Activated B cell treated with CpG ODN at 0.5 μM for 24 hours (primary cell): ENCODE data around the gene RTP3. TPM values are rescaled to one million over a fixed set of nuclear protein-coding genes. Genes with fewer than 3 reads are reported as not detected.

Source experiments
- ATAC-seq: fragments of 200-7000 bp; cut with Tn5 transposase; one replicate; pipeline ENCODE4 v1.10.0; 2021; ENCODE audit warnings: low read depth, mild to moderate bottlenecking, moderate library complexity
- CTCF ChIA-PET: fragments of 350-600 bp; sonication (Branson Sonifier 250); formaldehyde crosslinking; loops from one replicate; lab custom pipeline; 2021; ENCODE audit warnings: antibody characterized with exemption; lab: Charles Lee
- POLR2A ChIA-PET: fragments of 350-600 bp; sonication (Branson Sonifier 250); formaldehyde crosslinking; loops from one replicate; lab custom pipeline; 2021; ENCODE audit warnings: antibody characterized with exemption; lab: Charles Lee
- DNase-seq: peaks from one replicate; pipeline ENCODE4 v3.0.0; 2022
- H3K27ac Mint-ChIP-seq: one replicate; pipeline ENCODE4 v1.8.0; 2020; ENCODE audit warnings: mixed read lengths
- H3K27me3 Mint-ChIP-seq: one replicate; pipeline ENCODE4 v1.8.0; 2021; ENCODE audit warnings: mixed read lengths
- H3K36me3 Mint-ChIP-seq: one replicate; pipeline ENCODE4 v1.8.0; 2021; ENCODE audit warnings: low read depth, mixed read lengths
- H3K4me1 Mint-ChIP-seq: one replicate; pipeline ENCODE4 v1.8.0; 2021; ENCODE audit warnings: mixed read lengths
- H3K4me3 Mint-ChIP-seq: one replicate; pipeline ENCODE4 v1.8.0; 2020; ENCODE audit warnings: mild to moderate bottlenecking, mixed read lengths
- H3K9me3 Mint-ChIP-seq: one replicate; pipeline ENCODE4 v1.8.0; 2020; ENCODE audit warnings: mixed read lengths
- intact Hi-C: fragments of 100-400 bp; cut with micrococcal nuclease; formaldehyde crosslinking; loops from one replicate; pipeline ENCODE4 v1.15.1; 2024
- total RNA-seq: library from RNA; stranded (reverse); gene quantifications from 2 replicates; pipeline ENCODE4 v1.2.3, GENCODE V29; 2022
- TF ChIP-seq, protein P1 (sequence below): fragments of 200-600 bp; IDR thresholded peaks from one replicate; pipeline ENCODE4 v1.8.0; 2022; ENCODE audit warnings: antibody characterized with exemption, mild to moderate bottlenecking

The RTP3 gene
- total RNA-seq, 1 donor from 2014 or later, result not detected

DNA sequence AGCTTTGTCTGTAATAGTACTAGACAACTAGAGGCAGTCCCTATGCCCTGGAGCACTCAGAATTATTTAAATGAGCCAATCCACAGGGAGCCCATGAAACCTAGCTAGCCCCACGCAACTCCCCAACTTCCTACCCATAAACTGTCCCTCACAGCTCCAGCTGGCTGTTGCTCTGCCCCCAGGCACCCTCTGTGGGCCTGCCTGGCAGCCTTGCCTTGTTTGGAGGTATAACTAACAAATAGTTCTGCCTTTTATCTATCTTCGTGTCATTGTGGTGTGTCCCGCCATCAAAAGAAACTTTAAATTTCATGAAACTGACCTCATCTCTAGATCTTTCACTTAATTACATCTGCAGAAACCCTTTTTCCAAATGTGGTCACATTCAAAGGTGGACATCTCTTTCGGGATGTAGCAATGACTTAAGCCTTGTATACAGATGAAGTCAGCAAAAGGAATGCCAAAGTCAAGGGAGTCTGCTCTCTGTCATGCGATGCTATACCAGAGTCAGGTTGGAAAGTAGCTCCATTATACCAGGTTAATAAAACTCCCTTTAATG lies 1.8 kb upstream of the RTP3 start:
- no peaks in the 10 kb centered on the region for H3K27me3 Mint-ChIP-seq
- no peak for ATAC-seq
- TF ChIP-seq, protein P1, sequence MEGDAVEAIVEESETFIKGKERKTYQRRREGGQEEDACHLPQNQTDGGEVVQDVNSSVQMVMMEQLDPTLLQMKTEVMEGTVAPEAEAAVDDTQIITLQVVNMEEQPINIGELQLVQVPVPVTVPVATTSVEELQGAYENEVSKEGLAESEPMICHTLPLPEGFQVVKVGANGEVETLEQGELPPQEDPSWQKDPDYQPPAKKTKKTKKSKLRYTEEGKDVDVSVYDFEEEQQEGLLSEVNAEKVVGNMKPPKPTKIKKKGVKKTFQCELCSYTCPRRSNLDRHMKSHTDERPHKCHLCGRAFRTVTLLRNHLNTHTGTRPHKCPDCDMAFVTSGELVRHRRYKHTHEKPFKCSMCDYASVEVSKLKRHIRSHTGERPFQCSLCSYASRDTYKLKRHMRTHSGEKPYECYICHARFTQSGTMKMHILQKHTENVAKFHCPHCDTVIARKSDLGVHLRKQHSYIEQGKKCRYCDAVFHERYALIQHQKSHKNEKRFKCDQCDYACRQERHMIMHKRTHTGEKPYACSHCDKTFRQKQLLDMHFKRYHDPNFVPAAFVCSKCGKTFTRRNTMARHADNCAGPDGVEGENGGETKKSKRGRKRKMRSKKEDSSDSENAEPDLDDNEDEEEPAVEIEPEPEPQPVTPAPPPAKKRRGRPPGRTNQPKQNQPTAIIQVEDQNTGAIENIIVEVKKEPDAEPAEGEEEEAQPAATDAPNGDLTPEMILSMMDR, result no peak
- H3K4me3 Mint-ChIP-seq, result no peak overlapping the region
- H3K9me3 Mint-ChIP-seq, result no peaks in the 10 kb centered on the region
- H3K27ac Mint-ChIP-seq, result no peak overlapping the region
- intact Hi-C loops, result loop anchor here (2.0 kb wide), 2 partner anchors 43 to 63 kb away; no protein-coding TSS in a partner anchor
- ChIA-PET POLR2A (interaction anchor here (0.9 kb wide), 1 partner anchor 42 kb away, joined by 4 read pairs; no protein-coding TSS in a partner anchor), CTCF (interaction anchor here (1.2 to 4.0 kb wide), 6 partner anchors 7 to 134 kb away, joined by 3 to 21 read pairs (median 10); no protein-coding TSS in a partner anchor)
- DNase-seq, result no peak
- H3K4me1 Mint-ChIP-seq, result peaks cover 18% of the 10 kb centered on the region
- no peaks in the 10 kb centered on the region for H3K36me3 Mint-ChIP-seq

DNA sequence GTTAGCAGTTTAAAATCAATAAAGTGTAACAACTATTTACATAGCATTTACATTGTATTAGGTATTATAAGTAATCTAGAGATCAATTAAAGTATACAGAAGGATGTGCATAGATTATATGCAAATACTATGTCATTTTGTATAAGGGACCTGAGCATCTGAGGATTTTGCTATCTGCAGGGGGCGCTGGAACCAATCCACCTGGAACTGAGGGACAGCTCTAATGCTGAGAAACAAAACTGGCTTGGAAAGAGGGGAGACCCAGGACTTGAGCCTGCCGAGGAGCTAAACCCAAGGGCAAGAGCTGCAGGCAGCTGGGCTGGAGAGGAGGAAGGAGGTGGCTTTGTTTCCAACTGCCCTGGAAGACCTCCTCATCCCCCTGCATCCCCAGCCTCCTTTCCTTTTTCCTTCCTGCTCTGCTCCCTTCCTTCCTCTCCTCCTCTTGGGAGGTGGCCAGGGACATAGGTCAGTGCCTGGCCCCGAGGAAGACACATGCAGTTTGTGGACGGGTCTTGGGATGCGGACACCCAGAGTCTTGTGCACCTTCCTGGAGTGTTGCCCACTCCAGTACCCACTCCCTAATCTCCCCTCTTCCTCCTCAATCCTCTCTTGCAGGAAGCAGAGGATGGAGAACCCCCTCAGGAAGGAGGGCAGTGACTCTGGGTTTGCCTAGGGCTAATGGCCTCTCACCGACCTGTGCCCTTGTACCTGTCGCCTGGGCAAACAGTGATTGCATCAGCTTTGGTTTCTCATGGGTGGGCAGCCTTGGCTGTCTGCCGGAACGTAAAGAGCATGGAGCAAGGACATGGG lies 825 bp upstream of the RTP3 start:
- Mint-ChIP-seq H3K9me3 (no peaks in the 10 kb centered on the region), H3K27ac (no peak overlapping the region), H3K4me1 (peaks cover 28% of the 10 kb centered on the region), H3K36me3 (no peaks in the 10 kb centered on the region), H3K4me3 (no peak overlapping the region), H3K27me3 (no peaks in the 10 kb centered on the region)
- POLR2A ChIA-PET, result interaction anchor here (1.0 kb wide), 1 partner anchor 42 kb away, joined by 3 read pairs; no protein-coding TSS in a partner anchor
- intact Hi-C loops, result loop anchor here (2.0 kb wide), 2 partner anchors 42 to 62 kb away; no protein-coding TSS in a partner anchor
- TF ChIP-seq, protein P1, result no peak
- CTCF ChIA-PET, result interaction anchor here (1.2 to 4.0 kb wide), 6 partner anchors 8 to 133 kb away, joined by 3 to 21 read pairs (median 10); no protein-coding TSS in a partner anchor
- no peak for DNase-seq
- peak; percentile 34 for ATAC-seq

DNA sequence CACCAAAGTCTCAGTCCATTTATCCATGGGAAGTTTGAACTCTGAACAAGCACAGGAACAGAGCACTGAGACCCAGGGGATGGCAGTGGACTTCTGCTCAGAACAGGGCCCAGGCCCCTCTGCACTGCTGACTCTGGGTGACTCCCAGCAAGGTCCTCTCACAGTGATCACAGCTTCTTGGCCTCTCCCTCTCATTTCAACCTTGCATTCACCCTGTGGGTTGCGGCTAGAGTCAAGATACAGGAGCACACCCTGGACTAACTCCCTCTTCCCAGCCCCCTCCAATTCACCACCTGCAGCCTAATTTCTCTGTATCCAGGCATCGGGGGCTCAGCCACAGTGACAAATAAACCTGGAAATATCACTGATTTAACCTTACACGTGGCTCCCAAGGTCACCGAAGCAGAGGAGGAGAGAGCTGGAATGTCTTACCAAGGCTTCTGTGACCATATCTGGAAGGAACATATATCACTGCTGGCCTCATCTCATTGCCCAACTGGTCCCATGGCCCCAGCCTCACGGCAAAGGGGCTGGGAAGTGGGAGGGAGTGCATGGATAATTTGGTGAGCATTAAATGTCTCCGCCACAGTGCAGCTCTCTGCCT lies 1.2 kb downstream of the RTP3 start:
- Mint-ChIP-seq H3K27ac (no peak overlapping the region), H3K4me1 (peaks cover 38% of the 10 kb centered on the region), H3K9me3 (peaks cover 2% of the 10 kb centered on the region), H3K27me3 (no peaks in the 10 kb centered on the region), H3K36me3 (no peaks in the 10 kb centered on the region), H3K4me3 (no peak overlapping the region)
- ChIA-PET CTCF (interaction anchor here (1.6 to 4.0 kb wide), 2 partner anchors 10 to 40 kb away, joined by 5 to 21 read pairs; no protein-coding TSS in a partner anchor), POLR2A (interaction anchor here (1.7 kb wide), 1 partner anchor 9 kb away, joined by 7 read pairs; no protein-coding TSS in a partner anchor)
- intact Hi-C loops, result no loop called here
- ATAC-seq (no peak), DNase-seq (no peak)
- TF ChIP-seq, protein P1, result no peak

DNA sequence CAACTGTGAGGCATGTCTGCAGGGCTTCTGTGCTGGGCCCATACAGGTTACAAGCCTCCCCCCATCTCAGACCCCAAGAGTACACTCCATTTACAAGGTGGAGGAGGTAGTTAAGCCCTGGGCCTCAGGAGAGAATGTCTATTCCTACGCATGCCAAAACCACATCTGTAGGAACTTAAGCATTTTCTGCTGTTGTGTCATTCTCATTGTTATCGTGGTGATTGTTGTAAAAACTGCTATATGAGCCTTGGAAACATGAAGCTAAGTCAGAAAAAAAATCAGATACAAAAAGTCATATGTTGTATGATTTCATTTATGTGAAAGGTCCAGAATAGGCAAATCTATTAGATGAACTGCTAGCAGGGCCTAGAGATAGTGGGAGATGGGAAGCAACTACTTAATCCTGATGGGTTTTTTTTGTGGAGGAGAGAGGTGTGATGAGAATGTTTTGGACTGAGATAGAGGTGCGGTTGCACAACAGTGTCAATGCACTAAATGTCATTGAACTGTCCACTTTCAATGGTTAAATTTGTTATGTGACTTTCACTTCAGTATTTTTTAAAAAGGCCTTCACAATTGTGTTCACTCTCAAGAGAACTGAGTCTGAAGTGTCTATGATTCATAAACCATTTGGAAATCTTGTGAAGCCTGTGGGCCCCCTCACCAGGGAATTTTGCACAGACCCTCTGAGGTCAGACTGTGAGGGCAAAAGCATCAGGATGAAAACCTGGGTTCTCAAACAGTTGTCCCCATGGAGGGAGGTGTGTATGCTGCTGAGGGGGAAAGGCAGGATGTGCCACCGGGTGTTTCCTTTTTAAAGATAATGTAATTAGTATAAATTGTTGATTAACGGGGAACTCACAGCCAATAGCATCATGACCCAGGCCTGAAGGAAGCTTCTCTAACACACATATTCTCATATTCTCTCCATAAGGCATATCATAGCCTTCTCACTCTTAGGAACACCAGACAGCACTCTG lies 3.2 kb downstream of the RTP3 start:
- TF ChIP-seq, protein P1, result no peak
- intact Hi-C loops, result no loop called here
- Mint-ChIP-seq H3K9me3 (peaks cover 10% of the 10 kb centered on the region), H3K27me3 (no peaks in the 10 kb centered on the region), H3K36me3 (no peaks in the 10 kb centered on the region), H3K4me1 (peaks cover 50% of the 10 kb centered on the region), H3K4me3 (peak overlapping the region; percentile 12), H3K27ac (peak overlapping the region; percentile 0)
- DNase-seq (no peak), ATAC-seq (peak; percentile 30)
- ChIA-PET CTCF (interaction anchor here (0.7 to 1.5 kb wide), 2 partner anchors 12 to 13 kb away, joined by 4 read pairs; no protein-coding TSS in a partner anchor), POLR2A (interaction anchor here (1.3 kb wide), 1 partner anchor 41 kb away, joined by 3 read pairs; no protein-coding TSS in a partner anchor)
